Smooth muscle cell (in vitro differentiated cells): ENCODE results near the gene PP2D1. TPM values are rescaled to one million over a fixed set of nuclear protein-coding genes. Genes with fewer than 3 reads are reported as not detected.
A peak's percentile ranks its signal among the peaks of the same experiment; 100 is the strongest.

Source experiments
- DNase-seq: peaks from one replicate; lab custom pipeline; 2025; ENCODE audit not compliant: unreplicated experiment; lab: John Stamatoyannopoulos, UW
- H2AFZ ChIP-seq: fragments of 200-600 bp; sonication (generic); 2 replicates; pipeline ENCODE4 v1.6.0; 2016; ENCODE audit warnings: antibody characterized with exemption, low read depth, mild to moderate bottlenecking
- H3F3A ChIP-seq: fragments of 200-600 bp; sonication (generic); 2 replicates; pipeline ENCODE4 v1.6.0; 2017; ENCODE audit warnings: antibody characterized with exemption, low read depth
- H3K27ac ChIP-seq: fragments of 200-600 bp; sonication (generic); 2 replicates; pipeline ENCODE4 v1.5.1; 2016; ENCODE audit warnings: low read depth, mild to moderate bottlenecking
- H3K27me3 ChIP-seq: fragments of 200-600 bp; sonication (generic); 2 replicates; pipeline ENCODE4 v1.6.1; 2016; ENCODE audit warnings: low read depth, mild to moderate bottlenecking
- H3K36me3 ChIP-seq: fragments of 200-600 bp; sonication (generic); 2 replicates; pipeline ENCODE4 v1.5.1; 2016; ENCODE audit warnings: low read depth
- H3K4me1 ChIP-seq: fragments of 200-600 bp; sonication (generic); 2 replicates; pipeline ENCODE4 v1.5.1; 2016; ENCODE audit warnings: low read depth
- H3K4me2 ChIP-seq: fragments of 200-600 bp; sonication (generic); 2 replicates; pipeline ENCODE4 v1.6.0; 2016; ENCODE audit warnings: mild to moderate bottlenecking
- H3K4me3 ChIP-seq: fragments of 200-600 bp; sonication (generic); 2 replicates; pipeline ENCODE4 v1.5.1; 2016; ENCODE audit warnings: mild to moderate bottlenecking
- H3K79me2 ChIP-seq: fragments of 200-600 bp; sonication (generic); 2 replicates; pipeline ENCODE4 v1.6.0; 2016; ENCODE audit warnings: low read depth, mild to moderate bottlenecking
- H3K9ac ChIP-seq: fragments of 200-600 bp; sonication (generic); 2 replicates; pipeline ENCODE4 v1.6.0; 2016; ENCODE audit warnings: low read depth
- H3K9me3 ChIP-seq: fragments of 200-600 bp; sonication (generic); replicated peaks from 2 replicates; pipeline ENCODE4 v1.5.1; 2016; ENCODE audit warnings: low read depth
- H4K20me1 ChIP-seq: fragments of 200-600 bp; sonication (generic); 2 replicates; pipeline ENCODE4 v1.6.0; 2016; ENCODE audit warnings: low read depth
- CTCF ChIP-seq: fragments of 200-600 bp; sonication (generic); IDR thresholded peaks from 2 replicates; pipeline ENCODE4 v1.5.1; 2017; ENCODE audit warnings: borderline replicate concordance, mild to moderate bottlenecking, antibody characterized with exemption; ENCODE audit not compliant: insufficient read depth, poor library complexity, severe bottlenecking
- WGBS: methylation state at CpG from one replicate; pipeline ENCODE4 v1.1.7; 2016; ENCODE audit warnings: low lambda C conversion rate; 5-methylcytosine and 5-hydroxymethylcytosine counted together
- polyA plus RNA-seq: library from polyadenylated mRNA; unstranded; fragments of >200 nt; fragmentation: Nextera tagmentation; extraction: Ambion mirVana; gene quantifications from 2 replicates; pipeline ENCODE4 v1.2.1, GENCODE V29; 2016
- total RNA-seq: library from RNA; depleted of rRNA; stranded (reverse); fragments of >200 nt; gene quantifications from 2 replicates; pipeline ENCODE4 v1.2.3, GENCODE V29; 2014

Gene PP2D1
- total RNA-seq (not detected in 2 replicates), polyA plus RNA-seq (0.40 and 0.91 TPM in 2 replicates)

GRCh38 chr3:20012164-20012563 lies at the start of gene PP2D1:
PP2D1 (minus strand) TSS chr3:20012264; CDS start chr3:20012072, 192 bp downstream.
- Histone ChIP-seq H3K27ac (no peak within 1 kb of the TSS), H3K79me2 (no peaks in the 10 kb centered on the region), H2AFZ (no peak within 1 kb of the TSS), H3K9me3 (no peaks in the 10 kb centered on the region), H3K4me2 (no peak within 1 kb of the TSS), H3K36me3 (no peaks in the 10 kb centered on the region), H3F3A (no peaks in the 10 kb centered on the region), H3K27me3 (no peaks in the 10 kb centered on the region), H3K4me1 (no peaks in the 10 kb centered on the region), H4K20me1 (no peaks in the 10 kb centered on the region), H3K9ac (no peak within 1 kb of the TSS), H3K4me3 (no peak within 1 kb of the TSS)
- TF ChIP-seq CTCF = no peak
- DNase-seq = no peak
- WGBS = 93% methylated on average over 4 of the region's 4 CpGs

- no peak overlapping the region for H3K27ac ChIP-seq
- no peak overlapping the region for H3K4me2 ChIP-seq
- no peak overlapping the region for H2AFZ ChIP-seq
- no peak for DNase-seq
- H3K9ac ChIP-seq = no peak overlapping the region
- H3F3A ChIP-seq = no peaks in the 10 kb centered on the region
- no peaks in the 10 kb centered on the region for H4K20me1 ChIP-seq
- no peak overlapping the region for H3K4me3 ChIP-seq
- TF ChIP-seq CTCF = no peak
- WGBS = 85% methylated on average over 4 of the region's 4 CpGs
- peaks cover 10% of the 10 kb centered on the region for H3K4me1 ChIP-seq
- no peaks in the 10 kb centered on the region for H3K79me2 ChIP-seq
- H3K36me3 ChIP-seq = no peaks in the 10 kb centered on the region
- no peaks in the 10 kb centered on the region for H3K27me3 ChIP-seq
- H3K9me3 ChIP-seq = no peaks in the 10 kb centered on the region
Measured at GRCh38 chr3:20060974-20061685, 49.1 kb upstream of the PP2D1 start.

- Histone ChIP-seq H3K9ac (no peak overlapping the region), H4K20me1 (no peaks in the 10 kb centered on the region), H3F3A (no peaks in the 10 kb centered on the region), H3K9me3 (no peaks in the 10 kb centered on the region), H3K4me2 (no peak overlapping the region), H3K79me2 (no peaks in the 10 kb centered on the region), H3K36me3 (no peaks in the 10 kb centered on the region), H3K27me3 (no peaks in the 10 kb centered on the region), H3K4me3 (no peak overlapping the region), H3K4me1 (peaks cover 14% of the 10 kb centered on the region), H2AFZ (no peak overlapping the region), H3K27ac (no peak overlapping the region)
- WGBS = 94% methylated on average over 3 of the region's 3 CpGs
- no peak for TF ChIP-seq CTCF
- no peak for DNase-seq
Measured at GRCh38 chr3:20059929-20060328, 47.9 kb upstream of the PP2D1 start.

- H3K4me3 ChIP-seq = no peak overlapping the region
- no peaks in the 10 kb centered on the region for H3K79me2 ChIP-seq
- H3K9me3 ChIP-seq = no peaks in the 10 kb centered on the region
- no peak overlapping the region for H3K9ac ChIP-seq
- no peak for DNase-seq
- peak overlapping the region; percentile 79 for H3K27ac ChIP-seq
- peaks cover 14% of the 10 kb centered on the region for H3K4me1 ChIP-seq
- H3F3A ChIP-seq = no peaks in the 10 kb centered on the region
- WGBS = 81% methylated on average over 2 of the region's 2 CpGs
- H3K4me2 ChIP-seq = peak overlapping the region; percentile 14
- H4K20me1 ChIP-seq = no peaks in the 10 kb centered on the region
- no peaks in the 10 kb centered on the region for H3K36me3 ChIP-seq
- no peaks in the 10 kb centered on the region for H3K27me3 ChIP-seq
- H2AFZ ChIP-seq = no peak overlapping the region
- no peak for TF ChIP-seq CTCF
Measured at GRCh38 chr3:20057612-20058180, 45.6 kb upstream of the PP2D1 start.
